Neural cell (in vitro differentiated cells): ENCODE results near the gene CDKAL1. TPM values are rescaled to one million over a fixed set of nuclear protein-coding genes. Genes with fewer than 3 reads are reported as not detected.

Experiments
- H2AFZ ChIP-seq: fragments of 200-600, 300-800 bp; sonication (generic), shearing (Covaris generic); 2 replicates; pipeline ENCODE4 v1.6.0; 2014; ENCODE audit warnings: low read depth, mild to moderate bottlenecking, antibody characterized with exemption, low read length, moderate library complexity
- H3F3A ChIP-seq: fragments of 200-600 bp; shearing (Covaris generic); 2 replicates; pipeline ENCODE4 v1.6.1; 2016; ENCODE audit warnings: mild to moderate bottlenecking, moderate library complexity, mixed read lengths, antibody characterized with exemption, low read length; ENCODE audit not compliant: insufficient read depth, poor library complexity, severe bottlenecking
- H3K27ac ChIP-seq: fragments of 200-600, 300-800 bp; sonication (generic), shearing (Covaris generic); 2 replicates; pipeline ENCODE4 v1.5.1; 2014; ENCODE audit warnings: mild to moderate bottlenecking, low read length, moderate library complexity
- H3K27me3 ChIP-seq: fragments of 300-800, 200-600 bp; sonication (generic), shearing (Covaris generic); 2 replicates; pipeline ENCODE4 v1.6.0; 2014; ENCODE audit warnings: mild to moderate bottlenecking, low read depth, low read length, moderate library complexity; ENCODE audit not compliant: insufficient read depth
- H3K36me3 ChIP-seq: fragments of 300-800, 200-600 bp; sonication (generic), shearing (Covaris generic); 2 replicates; pipeline ENCODE4 v1.5.1; 2014; ENCODE audit warnings: mild to moderate bottlenecking, antibody characterized with exemption, low read length, moderate library complexity; ENCODE audit not compliant: insufficient read depth
- H3K4me2 ChIP-seq: fragments of 300-800, 200-600 bp; sonication (generic), shearing (Covaris generic); 2 replicates; pipeline ENCODE4 v1.6.0; 2014; ENCODE audit warnings: mild to moderate bottlenecking, low read length
- H3K4me3 ChIP-seq: fragments of 300-800, 200-600 bp; sonication (generic), shearing (Covaris generic); 2 replicates; pipeline ENCODE4 v1.5.1; 2014; ENCODE audit warnings: mild to moderate bottlenecking, low read length, moderate library complexity
- H3K79me2 ChIP-seq: fragments of 200-600 bp; shearing (Covaris generic); replicated peaks from 2 replicates; pipeline ENCODE4 v1.6.0; 2014; ENCODE audit warnings: mild to moderate bottlenecking, low read length, moderate library complexity; ENCODE audit not compliant: insufficient read depth
- H3K9ac ChIP-seq: fragments of 300-800, 200-600 bp; sonication (generic), shearing (Covaris generic); 2 replicates; pipeline ENCODE4 v1.6.1; 2016; ENCODE audit warnings: mild to moderate bottlenecking, low read length, mixed read lengths
- H3K9me2 ChIP-seq: fragments of 200-600 bp; shearing (Covaris generic); 2 replicates; pipeline ENCODE4 v1.6.1; 2016; ENCODE audit warnings: mild to moderate bottlenecking, low read length, mixed read lengths; ENCODE audit not compliant: insufficient read depth
- H3K9me3 ChIP-seq: fragments of 200-600, 300-800 bp; sonication (generic), shearing (Covaris generic); 2 replicates; pipeline ENCODE4 v1.6.1; 2016; ENCODE audit warnings: mild to moderate bottlenecking, mixed run types, low read length, moderate library complexity, mixed read lengths
- H4K20me1 ChIP-seq: fragments of 200-600 bp; shearing (Covaris generic); 2 replicates; pipeline ENCODE4 v1.6.1; 2016; ENCODE audit warnings: mild to moderate bottlenecking, mixed run types; ENCODE audit not compliant: insufficient read depth
- EP300 ChIP-seq: fragments of 450-650 bp; conservative IDR thresholded peaks from 2 replicates; pipeline ENCODE4 v1.6.1; 2014; ENCODE audit warnings: antibody characterized with exemption, mild to moderate bottlenecking, moderate library complexity; ENCODE audit not compliant: poor library complexity, severe bottlenecking
- EZH2 ChIP-seq: fragments of 200-600, 300-800 bp; shearing (Covaris generic), sonication (generic); IDR thresholded peaks from 2 replicates; pipeline ENCODE4 v1.6.1; 2014; ENCODE audit warnings: antibody characterized with exemption, low read length, borderline replicate concordance, mild to moderate bottlenecking; ENCODE audit not compliant: insufficient read depth, poor library complexity, severe bottlenecking
- MXI1 ChIP-seq: fragments of 450-650 bp; conservative IDR thresholded peaks from 2 replicates; pipeline ENCODE4 v1.6.1; 2014; ENCODE audit warnings: antibody characterized with exemption, mild to moderate bottlenecking; ENCODE audit not compliant: poor library complexity, severe bottlenecking
- POLR2AphosphoS5 ChIP-seq: IDR thresholded peaks from 2 replicates; pipeline ENCODE4 v1.6.1; 2012
- RAD21 ChIP-seq: fragments of 450-650 bp; conservative IDR thresholded peaks from 2 replicates; pipeline ENCODE4 v1.6.1; 2014; ENCODE audit warnings: antibody characterized with exemption, mild to moderate bottlenecking, moderate library complexity
- SMC3 ChIP-seq: fragments of 450-650 bp; conservative IDR thresholded peaks from 2 replicates; pipeline ENCODE4 v1.6.1; 2014; ENCODE audit warnings: antibody characterized with exemption, mild to moderate bottlenecking, moderate library complexity; ENCODE audit not compliant: poor library complexity
- TAF1 ChIP-seq: IDR thresholded peaks from 2 replicates; pipeline ENCODE4 v1.6.1; 2012; ENCODE audit warnings: low read depth
- polyA plus RNA-seq: library from polyadenylated mRNA; depleted of rRNA; stranded (reverse); fragments of >200 nt; gene quantifications from 2 replicates; pipeline ENCODE4 v1.2.3, GENCODE V29; 2014
- TF ChIP-seq, protein P1 (sequence below): fragments of 450-650 bp; IDR thresholded peaks from 2 replicates; pipeline ENCODE4 v1.5.1; 2014; ENCODE audit warnings: antibody characterized with exemption, mild to moderate bottlenecking, moderate library complexity; ENCODE audit not compliant: poor library complexity, severe bottlenecking
- TF ChIP-seq, protein P2 (sequence below): IDR thresholded peaks from 2 replicates; pipeline ENCODE4 v1.6.1; 2012; ENCODE audit warnings: borderline replicate concordance

The CDKAL1 gene
- polyA plus RNA-seq, 1 donor from 2014 or later: 10.7 TPM

DNA sequence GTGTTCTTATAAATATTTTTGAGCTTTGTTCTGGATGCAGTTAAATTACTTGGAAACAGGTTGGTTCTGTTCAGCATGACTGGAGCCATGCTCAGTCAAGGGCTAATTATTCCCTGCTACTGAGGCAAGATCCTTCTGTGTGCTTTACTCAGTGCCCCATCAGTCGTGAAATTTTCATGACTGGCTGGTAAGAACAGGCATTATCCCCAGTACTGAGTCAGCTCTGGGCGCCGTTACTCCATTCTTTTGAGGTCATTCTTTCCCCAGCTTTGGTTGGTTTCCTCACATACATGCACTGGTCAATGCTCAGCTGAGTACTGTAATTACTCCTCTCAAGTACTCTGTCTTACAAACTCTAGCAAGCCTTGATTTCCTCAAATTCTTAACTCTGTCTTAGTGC, 71.3 kb downstream of the CDKAL1 start:
- H3K27me3 ChIP-seq: no peaks in the 10 kb centered on the region
- H3K27ac ChIP-seq: no peak overlapping the region
- no peak overlapping the region for H3K4me2 ChIP-seq
- H3K4me3 ChIP-seq: no peak overlapping the region
- no peaks in the 10 kb centered on the region for H3K9me2 ChIP-seq
- no peaks in the 10 kb centered on the region for H3K9me3 ChIP-seq
- TF ChIP-seq, protein P1, sequence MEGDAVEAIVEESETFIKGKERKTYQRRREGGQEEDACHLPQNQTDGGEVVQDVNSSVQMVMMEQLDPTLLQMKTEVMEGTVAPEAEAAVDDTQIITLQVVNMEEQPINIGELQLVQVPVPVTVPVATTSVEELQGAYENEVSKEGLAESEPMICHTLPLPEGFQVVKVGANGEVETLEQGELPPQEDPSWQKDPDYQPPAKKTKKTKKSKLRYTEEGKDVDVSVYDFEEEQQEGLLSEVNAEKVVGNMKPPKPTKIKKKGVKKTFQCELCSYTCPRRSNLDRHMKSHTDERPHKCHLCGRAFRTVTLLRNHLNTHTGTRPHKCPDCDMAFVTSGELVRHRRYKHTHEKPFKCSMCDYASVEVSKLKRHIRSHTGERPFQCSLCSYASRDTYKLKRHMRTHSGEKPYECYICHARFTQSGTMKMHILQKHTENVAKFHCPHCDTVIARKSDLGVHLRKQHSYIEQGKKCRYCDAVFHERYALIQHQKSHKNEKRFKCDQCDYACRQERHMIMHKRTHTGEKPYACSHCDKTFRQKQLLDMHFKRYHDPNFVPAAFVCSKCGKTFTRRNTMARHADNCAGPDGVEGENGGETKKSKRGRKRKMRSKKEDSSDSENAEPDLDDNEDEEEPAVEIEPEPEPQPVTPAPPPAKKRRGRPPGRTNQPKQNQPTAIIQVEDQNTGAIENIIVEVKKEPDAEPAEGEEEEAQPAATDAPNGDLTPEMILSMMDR: no peak
- TF ChIP-seq EP300: no peak
- no peak for TF ChIP-seq SMC3
- no peak for TF ChIP-seq RAD21
- no peak for TF ChIP-seq EZH2
- H3K79me2 ChIP-seq: no peaks in the 10 kb centered on the region
- no peaks in the 10 kb centered on the region for H3K36me3 ChIP-seq
- H4K20me1 ChIP-seq: no peaks in the 10 kb centered on the region
- H3F3A ChIP-seq: no peaks in the 10 kb centered on the region
- no peak overlapping the region for H3K9ac ChIP-seq
- H2AFZ ChIP-seq: no peak overlapping the region

DNA sequence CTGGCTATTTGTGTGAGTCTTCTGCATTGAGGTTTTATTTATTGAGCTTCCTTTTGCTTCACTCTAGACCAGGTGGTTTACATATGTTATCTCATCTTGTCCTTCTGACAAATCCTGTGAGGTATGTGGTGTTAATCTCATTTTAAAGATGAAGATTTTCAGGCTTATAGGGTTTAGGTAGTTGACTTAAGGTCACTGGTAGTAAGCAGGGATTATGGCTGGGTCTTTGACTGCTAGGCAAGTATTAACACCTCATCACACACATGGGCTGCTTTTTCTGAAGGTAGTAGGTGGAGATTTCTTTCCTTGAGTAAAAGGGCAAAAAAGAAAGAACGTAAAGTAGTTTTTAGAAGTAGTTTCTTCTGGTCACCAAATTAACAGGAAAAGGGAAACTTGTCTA, 72.6 kb downstream of the CDKAL1 start:
- Histone ChIP-seq H3K9me2 (no peaks in the 10 kb centered on the region), H3K36me3 (no peaks in the 10 kb centered on the region), H3K27ac (no peak overlapping the region), H3K27me3 (no peaks in the 10 kb centered on the region), H3K79me2 (no peaks in the 10 kb centered on the region), H4K20me1 (no peaks in the 10 kb centered on the region), H3K4me3 (no peak overlapping the region), H3K9ac (no peak overlapping the region), H2AFZ (no peak overlapping the region), H3K9me3 (no peaks in the 10 kb centered on the region), H3K4me2 (no peak overlapping the region), H3F3A (no peaks in the 10 kb centered on the region)
- TF ChIP-seq EP300 (no peak), POLR2AphosphoS5 (no peak)
- TF ChIP-seq, protein P1: no peak

DNA sequence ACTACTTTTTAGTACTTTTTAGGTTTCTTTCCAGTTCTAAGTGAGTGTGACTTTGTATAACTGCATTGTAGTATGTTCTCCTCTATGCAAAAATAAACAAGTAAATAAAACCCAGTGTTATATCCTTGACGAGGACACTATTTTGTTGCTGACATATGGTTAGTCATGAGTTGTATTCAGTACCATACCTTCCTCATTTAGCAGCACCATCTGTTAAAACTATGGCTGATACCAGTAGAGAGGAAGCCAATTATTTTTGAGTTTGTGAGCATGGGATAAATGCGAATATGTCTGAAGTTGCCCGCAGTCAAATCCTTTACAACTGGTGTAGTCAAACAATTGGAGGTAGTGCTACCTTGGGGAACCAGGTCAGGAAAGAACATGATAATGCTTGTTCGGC, 74.1 kb downstream of the CDKAL1 start:
- no peaks in the 10 kb centered on the region for H3K9me2 ChIP-seq
- H3F3A ChIP-seq: no peaks in the 10 kb centered on the region
- H3K4me3 ChIP-seq: no peak overlapping the region
- no peaks in the 10 kb centered on the region for H3K79me2 ChIP-seq
- no peaks in the 10 kb centered on the region for H3K27me3 ChIP-seq
- H3K4me2 ChIP-seq: no peak overlapping the region
- H3K9ac ChIP-seq: no peak overlapping the region
- H2AFZ ChIP-seq: no peak overlapping the region
- TF ChIP-seq EZH2: no peak
- TF ChIP-seq, protein P2, sequence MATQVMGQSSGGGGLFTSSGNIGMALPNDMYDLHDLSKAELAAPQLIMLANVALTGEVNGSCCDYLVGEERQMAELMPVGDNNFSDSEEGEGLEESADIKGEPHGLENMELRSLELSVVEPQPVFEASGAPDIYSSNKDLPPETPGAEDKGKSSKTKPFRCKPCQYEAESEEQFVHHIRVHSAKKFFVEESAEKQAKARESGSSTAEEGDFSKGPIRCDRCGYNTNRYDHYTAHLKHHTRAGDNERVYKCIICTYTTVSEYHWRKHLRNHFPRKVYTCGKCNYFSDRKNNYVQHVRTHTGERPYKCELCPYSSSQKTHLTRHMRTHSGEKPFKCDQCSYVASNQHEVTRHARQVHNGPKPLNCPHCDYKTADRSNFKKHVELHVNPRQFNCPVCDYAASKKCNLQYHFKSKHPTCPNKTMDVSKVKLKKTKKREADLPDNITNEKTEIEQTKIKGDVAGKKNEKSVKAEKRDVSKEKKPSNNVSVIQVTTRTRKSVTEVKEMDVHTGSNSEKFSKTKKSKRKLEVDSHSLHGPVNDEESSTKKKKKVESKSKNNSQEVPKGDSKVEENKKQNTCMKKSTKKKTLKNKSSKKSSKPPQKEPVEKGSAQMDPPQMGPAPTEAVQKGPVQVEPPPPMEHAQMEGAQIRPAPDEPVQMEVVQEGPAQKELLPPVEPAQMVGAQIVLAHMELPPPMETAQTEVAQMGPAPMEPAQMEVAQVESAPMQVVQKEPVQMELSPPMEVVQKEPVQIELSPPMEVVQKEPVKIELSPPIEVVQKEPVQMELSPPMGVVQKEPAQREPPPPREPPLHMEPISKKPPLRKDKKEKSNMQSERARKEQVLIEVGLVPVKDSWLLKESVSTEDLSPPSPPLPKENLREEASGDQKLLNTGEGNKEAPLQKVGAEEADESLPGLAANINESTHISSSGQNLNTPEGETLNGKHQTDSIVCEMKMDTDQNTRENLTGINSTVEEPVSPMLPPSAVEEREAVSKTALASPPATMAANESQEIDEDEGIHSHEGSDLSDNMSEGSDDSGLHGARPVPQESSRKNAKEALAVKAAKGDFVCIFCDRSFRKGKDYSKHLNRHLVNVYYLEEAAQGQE: no peak
- TF ChIP-seq POLR2AphosphoS5: no peak
- no peak for TF ChIP-seq EP300
- TF ChIP-seq TAF1: no peak
- TF ChIP-seq RAD21: no peak
- TF ChIP-seq SMC3: no peak
- TF ChIP-seq MXI1: no peak
- TF ChIP-seq, protein P1: no peak
- H3K36me3 ChIP-seq: no peaks in the 10 kb centered on the region
- H3K9me3 ChIP-seq: no peaks in the 10 kb centered on the region
- no peaks in the 10 kb centered on the region for H4K20me1 ChIP-seq
- no peak overlapping the region for H3K27ac ChIP-seq
